Measurements from ENCODE around the gene KREMEN1.

Gene KREMEN1

DNA sequence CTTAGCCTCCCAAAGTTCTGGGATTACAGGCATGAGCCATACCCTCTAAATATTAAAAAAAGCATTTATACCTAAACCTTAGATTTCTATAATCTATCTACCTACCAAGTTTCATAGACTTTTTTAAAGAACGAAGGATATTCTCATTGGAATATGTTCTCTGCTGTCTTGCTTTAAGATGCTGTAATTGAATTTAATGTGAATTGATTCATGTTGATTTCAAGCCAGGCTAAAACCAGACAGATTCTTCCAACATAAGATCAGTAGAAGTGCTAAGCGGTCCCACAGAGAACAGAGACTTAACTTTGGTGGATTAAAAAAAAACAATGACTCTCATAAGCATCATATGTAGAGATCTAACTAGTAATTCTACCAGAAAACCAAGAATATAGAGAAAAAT, 14.2 kb downstream of the KREMEN1 start:
- TF ChIP-seq, protein P1, sequence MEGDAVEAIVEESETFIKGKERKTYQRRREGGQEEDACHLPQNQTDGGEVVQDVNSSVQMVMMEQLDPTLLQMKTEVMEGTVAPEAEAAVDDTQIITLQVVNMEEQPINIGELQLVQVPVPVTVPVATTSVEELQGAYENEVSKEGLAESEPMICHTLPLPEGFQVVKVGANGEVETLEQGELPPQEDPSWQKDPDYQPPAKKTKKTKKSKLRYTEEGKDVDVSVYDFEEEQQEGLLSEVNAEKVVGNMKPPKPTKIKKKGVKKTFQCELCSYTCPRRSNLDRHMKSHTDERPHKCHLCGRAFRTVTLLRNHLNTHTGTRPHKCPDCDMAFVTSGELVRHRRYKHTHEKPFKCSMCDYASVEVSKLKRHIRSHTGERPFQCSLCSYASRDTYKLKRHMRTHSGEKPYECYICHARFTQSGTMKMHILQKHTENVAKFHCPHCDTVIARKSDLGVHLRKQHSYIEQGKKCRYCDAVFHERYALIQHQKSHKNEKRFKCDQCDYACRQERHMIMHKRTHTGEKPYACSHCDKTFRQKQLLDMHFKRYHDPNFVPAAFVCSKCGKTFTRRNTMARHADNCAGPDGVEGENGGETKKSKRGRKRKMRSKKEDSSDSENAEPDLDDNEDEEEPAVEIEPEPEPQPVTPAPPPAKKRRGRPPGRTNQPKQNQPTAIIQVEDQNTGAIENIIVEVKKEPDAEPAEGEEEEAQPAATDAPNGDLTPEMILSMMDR (IDR thresholded peaks at IDR 0.05; ENCODE audit: low read depth, low read length) = no peak
- no peak for DNase-seq (ENCODE audit: low read depth in 2 of 2)

DNA sequence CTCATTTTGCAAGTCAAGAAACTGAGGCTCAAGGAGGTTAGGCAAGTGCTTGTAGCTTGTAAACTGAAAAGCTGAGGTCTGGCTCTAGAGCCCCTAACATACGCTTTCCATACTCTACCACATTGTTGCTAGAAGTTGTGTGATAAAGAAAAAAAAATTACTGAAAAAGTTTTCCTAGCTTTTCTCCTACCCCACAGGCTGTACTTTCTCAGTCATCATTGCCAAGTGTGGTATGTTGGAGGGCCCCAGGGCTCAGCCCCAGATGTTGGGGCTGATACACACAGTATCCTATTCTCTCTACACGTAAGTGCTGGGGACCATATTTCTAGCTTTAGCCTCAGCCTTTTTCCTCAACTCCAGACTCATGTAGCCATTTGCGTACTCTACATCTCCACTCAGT, 16.0 kb downstream of the KREMEN1 start:
- no peak for DNase-seq (ENCODE audit: low read depth in 2 of 2)
- H3K4me3 ChIP-seq (replicated peaks in 1 of 2; ENCODE audit: low read depth in 2 of 2, low read length in 2 of 2) = no peak overlapping the region
- TF ChIP-seq, protein P1 (IDR thresholded peaks at IDR 0.05; ENCODE audit: low read depth, low read length) = no peak

More for the DNA sequence above, 14.2 kb downstream of the KREMEN1 start:
- no peak overlapping the region for H3K4me3 ChIP-seq (replicated peaks in 1 of 2; ENCODE audit: low read depth in 2 of 2, low read length in 2 of 2)

DNA sequence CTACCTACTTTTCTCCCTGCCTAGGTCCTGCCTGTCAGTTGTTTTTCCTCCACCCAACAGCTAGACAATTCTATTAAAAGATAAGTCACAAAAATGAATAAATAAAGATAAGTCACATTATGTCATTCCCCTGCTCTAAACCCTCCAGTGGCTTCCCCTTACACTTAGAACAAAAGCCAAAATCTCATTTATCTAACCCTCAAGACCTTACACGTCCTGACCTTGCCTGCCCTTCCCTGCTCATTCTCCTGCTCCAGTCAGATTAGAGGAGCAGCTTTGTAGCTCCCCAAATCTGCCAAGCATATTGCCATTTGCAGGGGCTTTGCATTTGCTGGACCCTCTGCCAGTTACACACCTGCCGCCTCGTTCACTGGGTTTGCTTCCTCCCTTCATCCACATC, 16.7 kb downstream of the KREMEN1 start:
- no peak overlapping the region for H3K4me3 ChIP-seq (replicated peaks in 1 of 2; ENCODE audit: low read depth in 2 of 2, low read length in 2 of 2)
- TF ChIP-seq, protein P1 (IDR thresholded peaks at IDR 0.05; ENCODE audit: low read depth, low read length) = no peak
- no peak for DNase-seq (ENCODE audit: low read depth in 2 of 2)

DNA sequence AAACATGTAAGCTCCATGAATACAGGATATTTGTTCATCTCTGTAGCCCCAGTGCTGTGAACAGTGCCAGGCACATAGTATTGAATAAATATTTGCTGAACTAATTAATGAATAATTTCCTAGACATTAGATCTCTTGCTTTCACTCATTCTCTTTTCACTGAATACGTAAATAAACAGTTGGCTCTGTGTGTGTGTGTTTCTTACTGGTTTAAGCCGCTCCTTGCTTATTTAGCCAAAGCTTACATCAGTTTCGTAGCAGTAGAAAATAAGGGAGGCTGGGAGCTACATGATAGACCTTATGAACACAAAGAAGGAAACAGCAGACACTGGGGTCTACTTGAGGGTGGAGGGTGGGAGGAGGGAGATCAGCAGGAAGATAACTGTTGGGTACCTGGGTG, 17.2 kb downstream of the KREMEN1 start:
- no peak overlapping the region for H3K4me3 ChIP-seq (replicated peaks in 1 of 2; ENCODE audit: low read depth in 2 of 2, low read length in 2 of 2)
- TF ChIP-seq, protein P1 (IDR thresholded peaks at IDR 0.05; ENCODE audit: low read depth, low read length) = no peak
- DNase-seq (ENCODE audit: low read depth in 2 of 2) = no peak

DNA sequence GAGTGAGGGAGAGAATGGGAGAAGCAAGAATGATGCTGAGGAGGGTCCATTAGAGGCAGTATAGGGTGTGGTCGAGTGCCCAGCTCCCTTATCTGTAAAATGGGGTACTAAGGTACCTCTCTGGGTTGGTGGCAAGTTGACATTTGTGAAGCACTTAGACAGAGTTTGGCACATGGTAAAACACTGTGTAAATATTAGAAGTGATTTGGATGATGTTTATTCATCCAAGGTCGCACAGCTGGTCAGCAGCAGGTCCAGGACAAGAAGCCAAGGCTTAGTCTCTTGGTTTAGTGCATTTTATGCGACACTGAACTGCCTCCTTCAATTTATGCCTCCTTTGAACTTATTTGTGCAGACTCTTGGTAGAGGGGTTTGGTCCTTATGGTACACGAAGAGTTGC, 19.4 kb downstream of the KREMEN1 start:
- no peak for DNase-seq (ENCODE audit: low read depth in 2 of 2)
- H3K4me3 ChIP-seq (replicated peaks in 1 of 2; ENCODE audit: low read depth in 2 of 2, low read length in 2 of 2) = no peak overlapping the region
- TF ChIP-seq, protein P1 (IDR thresholded peaks at IDR 0.05; ENCODE audit: low read depth, low read length) = no peak

DNA sequence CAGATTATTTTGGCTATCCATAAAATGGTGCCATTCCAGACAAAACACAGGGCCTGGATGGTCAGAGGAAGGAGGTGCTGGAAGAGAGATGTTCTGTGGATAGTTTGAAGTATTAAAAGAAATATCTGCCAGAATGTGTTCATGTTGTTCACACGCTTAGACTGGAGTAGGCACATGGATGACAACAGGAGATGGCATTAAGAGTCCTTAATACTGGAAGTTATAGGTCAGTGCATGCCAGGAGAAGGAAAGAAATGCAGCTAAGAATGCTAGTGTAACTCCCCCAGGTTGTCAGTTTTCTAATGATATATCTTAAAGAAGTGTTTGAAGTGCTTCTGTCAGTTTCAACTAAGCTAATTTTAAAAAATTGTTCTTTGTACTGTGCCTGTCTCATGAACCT, 20.2 kb downstream of the KREMEN1 start:
- no peak overlapping the region for H3K4me3 ChIP-seq (replicated peaks in 1 of 2; ENCODE audit: low read depth in 2 of 2, low read length in 2 of 2)
- DNase-seq (ENCODE audit: low read depth in 2 of 2) = no peak
- TF ChIP-seq, protein P1 (IDR thresholded peaks at IDR 0.05; ENCODE audit: low read depth, low read length) = no peak
